Measurements from ENCODE around the gene LLGL2.
A peak's percentile ranks its signal among the peaks of the same experiment; 100 is the strongest.
"Not testable (repeated sequence)": the region's sequence is repeated elsewhere in the genome, so short reads cannot be mapped to it uniquely, and the experiment has no call there.

The LLGL2 gene

GRCh38 chr17:75572713-75573539 is 47.4 kb downstream of the LLGL2 start:
- DNase-seq: no peak

- DNase-seq: no peak
Measured at GRCh38 chr17:75573540-75573957, 48.1 kb downstream of the LLGL2 start.

- DNase-seq: no peak
Measured at GRCh38 chr17:75573994-75574393, 48.5 kb downstream of the LLGL2 start.

- DNase-seq: no peak
Measured at GRCh38 chr17:75574404-75575036, 49.0 kb downstream of the LLGL2 start.

GRCh38 chr17:75575197-75575596 is 49.7 kb downstream of the LLGL2 start:
- no peak for DNase-seq

- DNase-seq: no peak
Measured at GRCh38 chr17:75575728-75576127, 50.2 kb downstream of the LLGL2 start.

GRCh38 chr17:75576661-75577060 is 51.2 kb downstream of the LLGL2 start:
- no peak for DNase-seq

- not testable (repeated sequence) for DNase-seq
Measured at GRCh38 chr17:75581121-75581725, 55.7 kb downstream of the LLGL2 start.

GRCh38 chr17:75583197-75583596 is 57.7 kb downstream of the LLGL2 start:
- DNase-seq: not testable (repeated sequence)

- no peak for DNase-seq
Measured at GRCh38 chr17:75584849-75585175, 59.3 kb downstream of the LLGL2 start.

- DNase-seq: no peak
Measured at GRCh38 chr17:75587675-75588595, 62.4 kb downstream of the LLGL2 start, which contains the start of gene MYO15B. MYO15B (plus strand) TSS chr17:75587800; CDS start chr17:75588058, 258 bp downstream.

- DNase-seq: no peak
Measured at GRCh38 chr17:75588596-75589011, 63.1 kb downstream of the LLGL2 start.

GRCh38 chr17:75589012-75589918 is 63.8 kb downstream of the LLGL2 start:
- DNase-seq: peak; percentile 86

- DNase-seq: no peak
Measured at GRCh38 chr17:75589919-75590303, 64.4 kb downstream of the LLGL2 start.

- no peak for DNase-seq
Measured at GRCh38 chr17:75590314-75590761, 64.8 kb downstream of the LLGL2 start.

- DNase-seq: no peak
Measured at GRCh38 chr17:75590849-75591721, 65.6 kb downstream of the LLGL2 start.

GRCh38 chr17:75591722-75592302 is 66.3 kb downstream of the LLGL2 start:
- no peak for DNase-seq

- no peak for DNase-seq
Measured at GRCh38 chr17:75592348-75593020, 67.0 kb downstream of the LLGL2 start.

GRCh38 chr17:75593430-75593829 is 67.9 kb downstream of the LLGL2 start:
- DNase-seq: not testable (repeated sequence)

All from T1000 (cell line).